ENCODE data around the gene USF1. TPM values are rescaled to one million over a fixed set of nuclear protein-coding genes. Genes with fewer than 3 reads are reported as not detected.

The USF1 gene
- total RNA-seq, 1 donor from 2014 or later = 57.2 TPM

GRCh38 chr1:161051219-161051618 lies 5.4 kb upstream of the USF1 start:
- Mint-ChIP-seq H3K27me3 (ENCODE audit: unreplicated experiment) (peaks cover 3% of the 10 kb centered on the region), H3K4me3 (ENCODE audit: unreplicated experiment) (no peak overlapping the region), H3K9me3 (ENCODE audit: unreplicated experiment) (peaks cover 24% of the 10 kb centered on the region), H3K4me1 (ENCODE audit: unreplicated experiment) (peaks cover 2% of the 10 kb centered on the region), H3K27ac (ENCODE audit: unreplicated experiment) (no peak overlapping the region), H3K36me3 (ENCODE audit: unreplicated experiment) (peaks cover 4% of the 10 kb centered on the region)
- TF ChIP-seq CTCF (IDR thresholded peaks at IDR 0.05) = no peak
- no peak for DNase-seq (ENCODE audit: extremely low spot score, unreplicated experiment)

GRCh38 chr1:161048949-161049722 lies 3.4 kb upstream of the USF1 start:
- Mint-ChIP-seq H3K4me1 (ENCODE audit: unreplicated experiment) (peaks cover 7% of the 10 kb centered on the region), H3K4me3 (ENCODE audit: unreplicated experiment) (no peak overlapping the region), H3K27ac (ENCODE audit: unreplicated experiment) (no peak overlapping the region), H3K27me3 (ENCODE audit: unreplicated experiment) (no peaks in the 10 kb centered on the region), H3K9me3 (ENCODE audit: unreplicated experiment) (peaks cover 24% of the 10 kb centered on the region), H3K36me3 (ENCODE audit: unreplicated experiment) (peaks cover 4% of the 10 kb centered on the region)
- no peak for TF ChIP-seq CTCF (IDR thresholded peaks at IDR 0.05)
- no peak for DNase-seq (ENCODE audit: extremely low spot score, unreplicated experiment)

GRCh38 chr1:161047436-161048420 lies 2.0 kb upstream of the USF1 start:
- H3K27ac Mint-ChIP-seq (ENCODE audit: unreplicated experiment) = peak overlapping the region; percentile 56
- peak overlapping the region; percentile 29 for H3K4me3 Mint-ChIP-seq (ENCODE audit: unreplicated experiment)
- H3K36me3 Mint-ChIP-seq (ENCODE audit: unreplicated experiment) = peaks cover 4% of the 10 kb centered on the region
- H3K4me1 Mint-ChIP-seq (ENCODE audit: unreplicated experiment) = peaks cover 14% of the 10 kb centered on the region
- TF ChIP-seq CTCF (IDR thresholded peaks at IDR 0.05) = no peak
- DNase-seq (ENCODE audit: extremely low spot score, unreplicated experiment) = no peak
- no peaks in the 10 kb centered on the region for H3K27me3 Mint-ChIP-seq (ENCODE audit: unreplicated experiment)
- peaks cover 24% of the 10 kb centered on the region for H3K9me3 Mint-ChIP-seq (ENCODE audit: unreplicated experiment)

GRCh38 chr1:161046605-161047228 lies 940 bp upstream of the USF1 start:
- Mint-ChIP-seq H3K36me3 (ENCODE audit: unreplicated experiment) (peaks cover 8% of the 10 kb centered on the region), H3K27me3 (ENCODE audit: unreplicated experiment) (no peaks in the 10 kb centered on the region), H3K4me1 (ENCODE audit: unreplicated experiment) (peaks cover 14% of the 10 kb centered on the region), H3K9me3 (ENCODE audit: unreplicated experiment) (peaks cover 24% of the 10 kb centered on the region), H3K27ac (ENCODE audit: unreplicated experiment) (peak overlapping the region; percentile 100), H3K4me3 (ENCODE audit: unreplicated experiment) (peak overlapping the region; percentile 93)
- TF ChIP-seq CTCF (IDR thresholded peaks at IDR 0.05) = no peak
- DNase-seq (ENCODE audit: extremely low spot score, unreplicated experiment) = no peak

All from osteocyte (in vitro differentiated cells).